ENCODE results near the gene DENND10. TPM values are rescaled to one million over a fixed set of nuclear protein-coding genes. Genes with fewer than 3 reads are reported as not detected.
"Not testable (repeated sequence)": the region's sequence is repeated elsewhere in the genome, so short reads cannot be mapped to it uniquely, and the experiment has no call there.

DENND10 gene
- polyA plus RNA-seq, 12 donors, result 29.2 to 58.1 (median 36.8) TPM; not detected in 1

GRCh38 chr10:119131512-119132240 is 27.8 kb downstream of the DENND10 start:
- no peak for DNase-seq

DNA sequence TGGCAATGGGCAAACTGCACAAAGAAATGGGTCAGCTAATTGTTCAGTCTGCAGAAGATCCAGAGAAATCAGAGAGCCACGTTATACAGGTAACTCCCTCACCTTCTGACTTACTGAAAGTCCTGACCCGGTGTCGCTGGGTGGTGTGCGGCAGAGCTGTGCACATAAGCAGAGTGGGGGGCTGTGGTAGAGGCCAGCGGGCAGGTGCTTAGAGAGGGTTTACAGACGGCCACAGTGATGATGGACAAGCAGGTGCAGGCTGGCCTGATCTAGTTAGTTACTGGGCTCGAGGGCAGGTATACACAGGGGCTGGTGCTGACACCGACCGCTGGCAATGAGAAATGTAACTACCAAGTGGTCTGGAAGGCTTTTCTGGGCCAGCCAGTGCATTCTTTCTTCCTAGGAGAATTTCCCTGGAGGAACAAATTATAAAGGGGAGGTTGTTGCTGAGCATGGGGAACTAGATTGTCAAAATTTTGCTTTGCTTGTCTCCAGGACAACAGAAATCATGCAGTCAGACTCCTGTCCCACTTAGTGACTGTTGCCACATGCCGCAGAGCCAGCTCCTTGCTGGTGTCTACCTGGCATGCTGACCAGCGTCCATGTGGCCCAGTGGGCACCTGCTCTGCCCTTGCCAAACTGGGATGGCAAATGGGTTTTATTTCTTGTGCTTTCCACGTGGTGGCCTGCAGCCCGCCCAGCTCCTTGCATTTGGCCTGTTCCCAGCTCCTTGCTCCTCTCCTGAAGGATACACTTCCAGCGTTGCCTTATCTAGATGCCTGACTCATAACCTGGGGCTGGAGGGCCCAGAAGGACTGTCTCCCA is 28.8 kb downstream of the DENND10 start:
- no peak for DNase-seq

DNA sequence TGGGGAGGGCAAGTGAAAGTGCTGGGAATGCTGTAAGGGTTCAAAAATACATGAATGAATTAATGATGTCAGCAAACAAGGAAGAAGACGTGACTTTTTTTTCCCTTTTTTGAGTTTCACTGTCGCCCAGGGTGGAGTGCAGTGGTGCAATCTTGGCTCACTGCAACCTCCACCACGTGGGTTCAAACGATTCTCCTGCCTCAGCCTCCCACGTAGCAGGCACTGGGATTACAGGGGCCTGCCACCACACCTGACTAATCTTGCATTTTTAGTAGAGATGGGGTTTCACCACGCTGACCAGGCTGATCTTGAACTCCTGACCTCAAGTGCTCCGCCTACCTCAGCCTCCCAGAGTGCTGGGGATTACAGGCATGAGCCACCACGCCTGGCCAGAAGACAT is 30.0 kb downstream of the DENND10 start:
- DNase-seq, result no peak

DNA sequence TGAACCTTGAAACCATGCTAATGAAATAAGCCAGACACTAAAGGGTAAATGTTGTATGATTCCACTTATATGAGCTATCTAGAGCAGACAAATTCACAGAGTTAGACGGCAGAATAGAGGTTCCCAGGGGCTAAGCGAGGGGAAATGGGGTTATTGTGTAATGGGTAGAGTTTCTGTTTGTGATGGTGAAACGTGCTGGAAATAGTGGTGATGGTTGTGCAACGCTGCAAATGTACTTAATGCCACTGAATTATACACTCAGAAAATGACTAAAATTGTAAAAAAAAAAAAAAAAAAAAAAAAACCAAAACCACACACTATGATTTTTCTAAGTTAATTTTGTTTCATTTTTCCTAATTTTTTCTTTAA is 31.6 kb downstream of the DENND10 start:
- no peak for DNase-seq

DNA sequence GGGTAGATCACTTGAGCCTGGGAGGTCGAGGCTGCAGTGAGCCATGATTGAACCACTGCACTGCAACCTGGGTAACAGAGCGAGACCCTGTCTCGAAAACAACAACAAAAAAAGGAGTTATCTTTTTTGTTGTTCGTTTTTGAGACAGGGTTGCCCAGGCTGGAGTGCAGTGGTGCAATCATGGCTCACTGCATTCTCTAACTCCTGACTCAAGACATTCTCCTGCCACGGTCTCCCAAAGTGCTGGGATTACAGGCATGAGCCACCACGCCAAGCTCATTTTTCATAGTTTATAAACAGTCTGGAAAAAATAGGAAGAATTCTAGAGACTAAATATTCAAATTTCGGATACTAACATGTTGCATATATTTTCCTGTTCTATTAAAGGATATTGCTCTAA is 32.2 kb downstream of the DENND10 start:
- DNase-seq, result no peak

DNA sequence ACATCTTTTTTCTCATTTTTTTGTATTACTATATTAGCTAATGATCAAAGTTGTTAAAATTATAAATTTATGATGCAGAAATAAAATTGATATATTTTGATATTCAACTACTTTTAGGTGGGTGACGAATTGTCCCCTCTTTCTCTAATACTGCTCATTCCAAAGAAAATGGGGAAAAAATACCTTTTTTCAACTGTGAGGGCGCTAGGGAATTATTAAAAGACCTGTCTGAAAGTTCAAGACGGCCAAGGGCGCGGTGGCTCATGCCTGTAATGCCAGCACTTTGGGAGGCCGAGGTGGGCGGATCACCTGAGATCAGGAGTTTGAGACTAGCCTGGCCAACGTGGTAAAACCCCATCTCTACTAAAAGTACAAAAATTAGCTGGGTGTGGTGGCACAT is 34.0 kb downstream of the DENND10 start:
- DNase-seq, result not testable (repeated sequence)

DNA sequence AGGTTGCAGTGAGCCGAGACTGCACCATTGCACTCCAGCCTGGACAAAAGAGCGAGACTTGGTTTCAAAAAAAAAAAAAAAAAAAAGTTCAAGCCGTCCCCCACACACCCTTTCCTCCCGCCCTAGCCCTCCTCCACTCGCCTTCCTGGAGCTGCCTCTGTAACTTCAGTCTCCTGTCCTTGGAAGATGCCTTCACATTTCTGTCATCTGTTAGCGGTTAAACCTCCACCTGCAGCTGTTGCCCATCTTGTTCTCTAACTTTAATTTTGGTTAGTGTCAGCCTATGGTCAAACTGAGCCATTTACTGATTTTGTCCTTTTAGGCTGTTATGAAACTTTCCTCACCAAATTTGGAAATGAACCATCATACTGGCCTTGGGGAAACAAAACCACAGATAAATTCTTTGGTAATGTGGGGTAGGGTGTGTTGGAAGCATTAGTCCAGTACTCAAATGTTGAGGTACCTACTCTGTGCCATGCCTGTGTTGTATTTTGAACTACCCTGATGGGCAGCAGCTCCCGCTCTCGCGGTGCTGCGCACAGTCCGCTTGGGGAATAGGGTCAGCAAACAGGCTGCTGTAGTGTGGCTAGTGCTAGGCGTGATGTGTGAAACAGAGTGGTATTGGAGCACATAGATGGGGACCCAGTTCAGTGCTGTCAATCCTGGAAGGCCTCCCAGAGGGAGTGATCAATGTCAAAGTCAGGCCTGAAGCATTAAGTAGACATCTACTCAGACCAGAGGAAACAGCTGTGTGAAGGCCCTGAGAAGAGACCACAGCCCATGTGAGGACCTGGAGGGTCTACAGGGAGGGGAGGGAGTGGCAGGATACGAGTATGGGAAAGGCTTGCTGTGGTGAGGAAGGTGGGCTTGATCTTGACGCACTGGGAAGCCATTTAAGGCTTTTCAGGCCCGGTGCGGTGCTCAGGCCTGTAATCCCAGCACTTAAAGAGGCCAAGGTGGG is 34.7 kb downstream of the DENND10 start:
- DNase-seq, result no peak

GRCh38 chr10:119139464-119140067 is 35.7 kb downstream of the DENND10 start:
- DNase-seq, result no peak

DNA sequence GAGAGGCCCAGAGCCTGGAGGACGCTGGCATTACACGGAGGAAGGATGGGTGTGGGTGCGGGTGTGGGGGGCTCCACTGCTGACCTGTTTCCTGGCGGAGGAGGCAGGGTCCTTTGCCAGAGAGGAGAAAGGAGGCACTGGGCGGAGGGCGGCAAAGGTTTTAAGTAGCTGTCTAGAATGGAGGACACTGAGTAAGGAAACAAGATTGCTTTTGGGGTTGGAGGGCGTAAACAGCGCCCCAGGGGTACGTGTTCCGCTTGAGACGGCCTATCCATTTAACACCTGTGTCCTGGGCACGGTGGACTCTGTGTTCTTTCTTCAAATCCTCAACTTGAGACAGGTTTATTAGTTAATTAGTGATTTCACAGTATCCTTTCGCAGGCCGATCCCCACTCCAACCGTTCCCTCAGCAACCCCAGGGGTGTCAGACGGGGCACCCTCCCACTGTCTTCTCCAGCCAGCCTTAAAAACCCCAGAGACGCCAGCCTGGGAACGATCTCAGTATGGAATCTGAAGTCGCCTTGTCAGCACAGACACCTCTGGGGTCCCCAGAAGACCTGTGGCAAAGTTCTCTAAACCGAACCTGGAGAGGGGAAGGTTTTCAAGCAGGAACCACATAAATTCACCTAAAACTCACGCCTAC is 36.8 kb downstream of the DENND10 start:
- no peak for DNase-seq

GRCh38 chr10:119143657-119144056 is 39.7 kb downstream of the DENND10 start:
- no peak for DNase-seq

DNA sequence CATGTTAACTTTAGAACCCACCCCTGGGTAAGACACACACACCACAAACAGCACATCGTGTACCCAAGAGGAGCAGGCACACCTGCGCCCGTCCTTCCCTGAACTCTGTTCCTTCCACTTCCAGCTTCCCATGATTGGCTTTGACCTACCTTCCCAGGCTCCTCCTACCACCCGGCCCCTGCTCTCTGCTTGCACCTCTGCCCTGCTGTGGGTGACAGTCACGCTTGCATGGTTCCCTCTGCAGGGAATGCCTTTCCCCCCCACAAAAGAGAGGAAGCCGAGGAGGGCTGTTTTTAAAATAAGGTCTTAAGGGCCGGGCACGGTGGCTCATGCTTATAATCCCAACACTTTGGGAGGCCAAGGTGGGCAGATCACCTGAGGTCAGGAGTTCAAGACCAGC is 45.2 kb downstream of the DENND10 start:
- DNase-seq, result no peak

DNA sequence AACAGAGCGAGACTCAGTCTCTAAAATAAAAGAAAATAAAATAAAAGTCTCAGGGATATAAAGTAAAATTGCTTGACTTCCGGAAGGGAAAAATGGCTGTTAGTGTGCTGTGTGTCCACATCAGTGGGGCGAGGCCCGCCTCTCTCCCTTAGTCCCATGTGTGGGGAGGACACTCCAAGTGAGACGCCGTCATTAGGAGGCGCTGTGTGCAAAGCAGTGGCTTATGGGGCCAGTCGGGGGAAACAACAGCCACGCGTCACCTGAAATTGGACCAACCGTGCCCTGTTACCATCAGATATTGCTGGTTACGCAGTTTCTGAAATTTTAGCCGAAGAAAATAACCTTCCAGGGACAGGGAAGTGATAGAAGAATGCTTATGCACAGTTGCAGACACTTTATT is 45.8 kb downstream of the DENND10 start:
- DNase-seq, result no peak

GRCh38 chr10:119151601-119152000 is 47.7 kb downstream of the DENND10 start:
- not testable (repeated sequence) for DNase-seq

DNA sequence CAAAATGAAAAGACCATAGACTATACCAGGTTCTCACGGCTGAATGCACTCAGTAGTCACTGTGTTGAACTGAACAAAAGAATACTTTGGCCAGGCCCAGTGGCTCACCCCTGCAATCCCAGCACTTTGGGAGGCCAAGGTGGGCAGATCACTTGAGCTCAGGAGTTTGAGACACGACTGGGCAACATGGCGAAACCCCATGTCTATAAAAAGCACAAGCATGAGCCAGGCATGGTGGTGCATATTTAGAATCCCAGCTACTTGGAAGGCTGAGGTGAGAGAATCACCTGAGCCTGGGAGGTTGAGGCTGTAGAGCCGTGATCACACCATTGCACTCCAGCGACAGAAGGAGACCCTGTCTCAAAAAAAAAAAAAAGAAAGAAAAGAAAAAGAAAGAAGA is 49.1 kb downstream of the DENND10 start:
- no peak for DNase-seq

GRCh38 chr10:119153661-119154060 is 49.7 kb downstream of the DENND10 start:
- DNase-seq, result no peak

- no peak for DNase-seq
These were observed 55.4 kb downstream of the DENND10 start for GRCh38 chr10:119159332-119159731.

- DNase-seq, result no peak
These were observed 58.0 kb downstream of the DENND10 start for GRCh38 chr10:119161680-119162451.

DNA sequence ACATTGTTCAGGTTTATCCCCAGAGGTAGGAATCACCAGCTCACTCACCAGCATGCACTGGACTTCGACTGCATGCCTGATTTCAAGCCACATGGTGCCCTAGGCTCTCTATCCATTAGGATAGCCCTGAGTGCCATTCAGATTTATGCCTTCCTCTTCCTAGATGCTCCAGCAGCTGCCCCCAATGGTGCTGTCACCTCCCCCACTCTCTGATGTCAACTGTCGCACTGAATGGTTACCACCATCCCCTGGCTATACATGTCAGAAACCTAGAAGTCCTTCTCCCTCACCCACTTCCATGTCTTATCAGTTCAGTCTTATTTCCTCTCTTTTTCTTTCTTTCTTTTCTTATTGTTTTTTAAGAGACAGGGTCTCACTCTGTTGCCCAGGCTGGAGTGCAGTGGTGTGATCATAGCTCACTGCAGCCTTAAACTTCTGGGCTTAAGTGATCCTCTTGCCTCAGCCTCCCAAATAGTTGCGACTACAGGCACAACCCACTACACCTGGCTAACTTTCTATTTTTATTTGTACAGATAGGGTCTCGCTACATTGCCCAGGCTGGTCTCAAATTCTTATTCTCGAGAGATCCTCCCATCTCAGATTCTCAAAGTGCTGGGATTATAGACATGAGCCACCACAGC is 58.7 kb downstream of the DENND10 start:
- no peak for DNase-seq

GRCh38 chr10:119165171-119166117 is 61.5 kb downstream of the DENND10 start, which contains the start of gene SFXN4:
SFXN4 (minus strand) TSS chr10:119165714; CDS start chr10:119165647, 67 bp downstream.
- peak; percentile 74 for DNase-seq
